DND-41 (cell line): ENCODE results near the gene FCGBP.

ENCODE experiments used
- ATAC-seq: fragments of 200-7000 bp; cut with Tn5 transposase; 3 replicates; pipeline ENCODE4 v1.9.1; 2021; ENCODE audit warnings: low read depth; ENCODE audit not compliant: insufficient read depth
- DNase-seq: peaks from one replicate; pipeline ENCODE4 v3.0.0-alpha.2; 2020
- H2AFZ ChIP-seq: 2 replicates; pipeline ENCODE4 v1.6.0; 2012; ENCODE audit warnings: low read depth, low read length
- H3K27ac ChIP-seq: 2 replicates; pipeline ENCODE4 v1.5.1; 2012; ENCODE audit warnings: low read length, inconsistent platforms
- H3K27me3 ChIP-seq: fragments of 200-600 bp; sonication (generic); 2 replicates; pipeline ENCODE4 v1.6.0; 2012; ENCODE audit warnings: low read length, mild to moderate bottlenecking, inconsistent platforms; ENCODE audit not compliant: insufficient read depth, poor library complexity
- H3K36me3 ChIP-seq: 2 replicates; pipeline ENCODE4 v1.5.1; 2012; ENCODE audit warnings: low read length, inconsistent platforms; ENCODE audit not compliant: insufficient read depth
- H3K4me1 ChIP-seq: 2 replicates; pipeline ENCODE4 v1.5.1; 2012; ENCODE audit warnings: mild to moderate bottlenecking, low read length; ENCODE audit not compliant: insufficient read depth
- H3K4me2 ChIP-seq: 2 replicates; pipeline ENCODE4 v1.6.0; 2012; ENCODE audit warnings: mild to moderate bottlenecking, moderate library complexity, low read length, inconsistent platforms; ENCODE audit not compliant: insufficient read depth
- H3K4me3 ChIP-seq, 2 experiments: fragments of 200-600 bp in 1 of 2; shearing (Covaris generic) in 1 of 2; 2 replicates each; pipeline ENCODE4 v1.5.1; 2012 to 2016; ENCODE audit warnings: inconsistent platforms in 2 of 2, low read length in 2 of 2, mild to moderate bottlenecking in 2 of 2, low read depth in 1 of 2, moderate library complexity in 1 of 2
- H3K79me2 ChIP-seq: 2 replicates; pipeline ENCODE4 v1.6.0; 2012; ENCODE audit warnings: low read length, inconsistent platforms; ENCODE audit not compliant: insufficient read depth
- H3K9ac ChIP-seq: 2 replicates; pipeline ENCODE4 v1.6.0; 2012; ENCODE audit warnings: low read depth, mild to moderate bottlenecking, inconsistent platforms, low read length, moderate library complexity
- H3K9me3 ChIP-seq: 2 replicates; pipeline ENCODE4 v1.5.1; 2012; ENCODE audit warnings: low read length, moderate library complexity, mild to moderate bottlenecking, inconsistent platforms; ENCODE audit not compliant: insufficient read depth, severe bottlenecking
- H4K20me1 ChIP-seq: 2 replicates; pipeline ENCODE4 v1.6.0; 2012; ENCODE audit warnings: low read length; ENCODE audit not compliant: insufficient read depth
- CTCF ChIP-seq: IDR thresholded peaks from 2 replicates; pipeline ENCODE4 v1.5.1; 2012; ENCODE audit warnings: borderline replicate concordance, low read length, moderate library complexity, mild to moderate bottlenecking; ENCODE audit not compliant: poor library complexity, severe bottlenecking; ENCODE audit errors: extremely low read depth
- EZH2 ChIP-seq: IDR thresholded peaks from 3 replicates; pipeline ENCODE4 v1.6.1; 2012; ENCODE audit warnings: borderline replicate concordance, low read depth, mild to moderate bottlenecking, moderate library complexity, low read length, inconsistent platforms; ENCODE audit not compliant: severe bottlenecking

Gene FCGBP

GRCh38 chr19:39934584-39935363 lies at the start of gene FCGBP:
Gene FCGBP (minus strand): TSS chr19:39934634.
- Histone ChIP-seq H4K20me1 (no peaks in the 10 kb centered on the region), H3K27me3 (no peaks in the 10 kb centered on the region), H3K9ac (no peak within 1 kb of the TSS), H3K4me2 (no peak within 1 kb of the TSS), H3K36me3 (no peaks in the 10 kb centered on the region), H3K4me3 (no peak within 1 kb of the TSS), H3K79me2 (no peaks in the 10 kb centered on the region), H3K9me3 (no peaks in the 10 kb centered on the region), H2AFZ (no peak within 1 kb of the TSS), H3K27ac (no peak within 1 kb of the TSS; the same call in 1 of the 2 replicates), H3K4me1 (peaks cover 11% of the 10 kb centered on the region)
- DNase-seq (no peak), ATAC-seq (no peak)
- TF ChIP-seq EZH2 (no peak), CTCF (no peak)

- H3K36me3 ChIP-seq = peaks cover 53% of the 10 kb centered on the region
- no peaks in the 10 kb centered on the region for H3K4me1 ChIP-seq
- H3K4me3 ChIP-seq = no peak overlapping the region
- peaks cover 57% of the 10 kb centered on the region for H3K79me2 ChIP-seq
- no peaks in the 10 kb centered on the region for H4K20me1 ChIP-seq
- H3K9me3 ChIP-seq = peaks cover 21% of the 10 kb centered on the region
- no peak for DNase-seq
- no peak overlapping the region for H3K9ac ChIP-seq
- H3K27ac ChIP-seq = no peak overlapping the region
- H3K4me2 ChIP-seq = no peak overlapping the region
- ATAC-seq = no peak
- TF ChIP-seq CTCF = no peak
- TF ChIP-seq EZH2 = no peak
- H2AFZ ChIP-seq = no peak overlapping the region
- no peaks in the 10 kb centered on the region for H3K27me3 ChIP-seq
These were observed 49.4 kb upstream of the FCGBP start for GRCh38 chr19:39983695-39984300.

DNA sequence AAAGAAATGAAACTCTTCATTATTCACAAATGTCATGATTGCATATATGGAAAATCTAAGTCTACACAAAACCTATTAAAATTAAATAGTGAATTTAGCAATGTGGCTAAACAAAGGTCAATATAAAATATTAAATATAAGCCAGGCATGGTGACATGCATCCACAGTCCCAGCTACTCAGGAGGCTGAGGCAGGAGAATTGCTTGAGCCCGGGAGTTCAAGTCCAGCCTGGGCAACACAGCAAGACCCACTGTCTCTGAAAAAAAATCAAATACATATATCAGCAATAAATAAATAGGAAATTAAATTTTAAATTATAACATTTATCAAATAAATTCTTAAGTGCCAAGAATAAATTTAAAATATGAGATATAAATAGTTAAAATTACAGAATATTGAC lies 48.4 kb upstream of the FCGBP start:
- H4K20me1 ChIP-seq = peaks cover 6% of the 10 kb centered on the region; the same call in 1 of the 2 replicates
- no peak for TF ChIP-seq CTCF
- no peak for TF ChIP-seq EZH2
- H3K9ac ChIP-seq = no peak overlapping the region
- H3K4me1 ChIP-seq = no peaks in the 10 kb centered on the region
- ATAC-seq (no peak), DNase-seq (no peak)
- no peak overlapping the region for H3K4me2 ChIP-seq
- H3K4me3 ChIP-seq = no peak overlapping the region
- no peak overlapping the region for H2AFZ ChIP-seq
- no peak overlapping the region for H3K27ac ChIP-seq
- peaks cover 21% of the 10 kb centered on the region for H3K9me3 ChIP-seq
- no peaks in the 10 kb centered on the region for H3K27me3 ChIP-seq
- H3K79me2 ChIP-seq = peaks cover 51% of the 10 kb centered on the region
- H3K36me3 ChIP-seq = peaks cover 62% of the 10 kb centered on the region
